K562 (cell line): ENCODE data around the gene SLC38A7. TPM values are rescaled to one million over a fixed set of nuclear protein-coding genes. Genes with fewer than 3 reads are reported as not detected.

ENCODE experiments used
- ARID1B ChIP-seq: fragments of 450-650 bp; IDR thresholded peaks from 2 replicates; pipeline ENCODE4 v1.6.1; 2016; ENCODE audit warnings: antibody characterized with exemption, mild to moderate bottlenecking, inconsistent platforms
- COPS2 ChIP-seq: fragments of 450-650 bp; conservative IDR thresholded peaks from 2 replicates; pipeline ENCODE4 v1.6.1; 2016; ENCODE audit warnings: mild to moderate bottlenecking, moderate library complexity
- DACH1 ChIP-seq: fragments of 450-650 bp; IDR thresholded peaks from 2 replicates; pipeline ENCODE4 v1.6.1; 2018; ENCODE audit not compliant: partially characterized antibody
- DIDO1 ChIP-seq: fragments of 450-650 bp; IDR thresholded peaks from 2 replicates; pipeline ENCODE4 v1.6.1; 2016; ENCODE audit warnings: low read depth, missing biosample characterization, missing genetic modification characterization
- EGR1 ChIP-seq: fragments of 450-650 bp; conservative IDR thresholded peaks from 2 replicates; pipeline ENCODE4 v1.6.1; 2017; ENCODE audit warnings: mild to moderate bottlenecking
- ETS2 ChIP-seq: IDR thresholded peaks from 2 replicates; pipeline ENCODE4 v1.6.1; 2016; ENCODE audit warnings: borderline replicate concordance, missing genetic modification characterization, mild to moderate bottlenecking, moderate library complexity, missing compliant biosample characterization; ENCODE audit not compliant: poor library complexity, severe bottlenecking
- FOXJ3 ChIP-seq: sonication (generic); formaldehyde crosslinking; IDR thresholded peaks from 2 replicates; pipeline ENCODE4 v1.4.0; 2020; ENCODE audit warnings: mild to moderate bottlenecking, missing genetic modification reagents
- HDAC2 ChIP-seq: fragments of 450-650 bp; IDR thresholded peaks from 2 replicates; pipeline ENCODE4 v1.6.1; 2016; ENCODE audit warnings: mild to moderate bottlenecking
- IFI16 ChIP-seq: fragments of 250-450 bp; sonication (Bioruptor Pico); IDR thresholded peaks from 2 replicates; pipeline ENCODE4 v2.1.2; 2022; ENCODE audit warnings: mild to moderate bottlenecking, inconsistent platforms
- IRF2 ChIP-seq: sonication (generic); formaldehyde crosslinking; IDR thresholded peaks from 2 replicates; pipeline ENCODE4 v1.8.1; 2022; ENCODE audit warnings: mild to moderate bottlenecking, missing genetic modification reagents
- IRF9 ChIP-seq: fragments of 450-650 bp; IDR thresholded peaks from 2 replicates; pipeline ENCODE4 v1.6.1; 2016; ENCODE audit warnings: missing biosample characterization, missing genetic modification characterization
- KDM5B ChIP-seq: fragments of 200-600 bp; sonication (generic); IDR thresholded peaks from 2 replicates; pipeline ENCODE4 v1.6.1; 2012; ENCODE audit warnings: low read depth, mild to moderate bottlenecking, moderate library complexity, low read length, control low read depth, inconsistent platforms; ENCODE audit not compliant: insufficient replicate concordance
- MAFK ChIP-seq: IDR thresholded peaks from 2 replicates; pipeline ENCODE4 v1.6.1; 2011; ENCODE audit warnings: low read length, improper control_type of control experiment
- MYNN ChIP-seq, 2 experiments: sonication (generic); formaldehyde crosslinking in 1 of 2; IDR thresholded peaks; 2 replicates each; pipeline versions ENCODE4 v1.5.0 to v1.6.1; 2016 to 2020; ENCODE audit warnings: antibody characterized with exemption in 1 of 2, missing genetic modification reagents in 1 of 2
- NCOA1 ChIP-seq: fragments of 450-650 bp; IDR thresholded peaks from 2 replicates; pipeline ENCODE4 v1.6.1; 2016; ENCODE audit warnings: low read depth
- REST ChIP-seq, 2 experiments: fragments of 450-650 bp; formaldehyde crosslinking in 1 of 2; IDR thresholded peaks; 2 replicates each; pipeline versions ENCODE4 v1.4.0 to v1.6.1; 2014 to 2020; ENCODE audit warnings: mild to moderate bottlenecking in 2 of 2, borderline replicate concordance in 1 of 2, low read depth in 1 of 2
- SRSF7 ChIP-seq: fragments of 200-400 bp; formaldehyde crosslinking; optimal IDR thresholded peaks from 2 replicates; pipeline ENCODE3; 2017; ENCODE audit warnings: mild to moderate bottlenecking, low read depth, low read length
- TARDBP ChIP-seq: fragments of 450-650 bp; IDR thresholded peaks from 2 replicates; pipeline ENCODE4 v1.6.1; 2016
- U2AF2 ChIP-seq: fragments of 200-400 bp; formaldehyde crosslinking; optimal IDR thresholded peaks from 2 replicates; pipeline ENCODE3; 2017; ENCODE audit warnings: low read depth, mild to moderate bottlenecking, low read length
- ZNF175 ChIP-seq: fragments of 200-800 bp; sonication (Bioruptor generic); IDR thresholded peaks from 2 replicates; pipeline ENCODE4 v1.6.1; 2016; ENCODE audit warnings: low read depth, mild to moderate bottlenecking, missing genetic modification characterization, missing compliant biosample characterization
- polyA plus RNA-seq, 8 experiments: library from polyadenylated mRNA; depleted of rRNA in 4 of 8; stranded (reverse) in 5 of 8; unstranded in 3 of 8; fragments of >200 nt; fragmentation: Nextera tagmentation in 2 of 8; fragmentation: Illumina TruSeq in 1 of 8; extraction: Ambion mirVana in 2 of 8; extraction: Trizol in 1 of 8; gene quantifications; 2 replicates each; pipeline versions ENCODE4 v1.2.1 to v1.2.3, GENCODE V29; 2011 to 2014; ENCODE audit warnings: inconsistent platforms in 1 of 8, missing spikeins in 1 of 8
- total RNA-seq, 7 experiments: library from RNA; depleted of rRNA in 6 of 7; stranded (reverse); fragments of >200 nt in 6 of 7; fragmentation: Illumina TruSeq in 2 of 7; extraction: Trizol in 2 of 7; gene quantifications; 2 replicates each; pipeline versions ENCODE4 v1.2.1 to v1.2.3, GENCODE V29; 2011 to 2021; ENCODE audit warnings: low replicate concordance in 1 of 7

Gene SLC38A7
- total and polyA plus RNA-seq, 9 of the 15 experiments (the other 6 are each of a cell fraction or from before 2014, with no cell fraction given): 2.7 to 12.2 (median 6.5) TPM

- peak; percentile 54; the same call in 1 of the 2 replicates for TF ChIP-seq REST (IDR thresholded peaks at IDR 0.05; ENCODE audit: borderline replicate concordance)
- no peak for TF ChIP-seq REST (CRISPR knock-in tag; IDR thresholded peaks at IDR 0.05; ENCODE audit: low read depth)
- TF ChIP-seq HDAC2: peak; percentile 59; the same call in 1 of the 2 replicates
- no peak for TF ChIP-seq SRSF7
- TF ChIP-seq TARDBP: peak; percentile 22; the same call in 1 of the 2 replicates
- TF ChIP-seq NCOA1: 0 out of 2 replicates have a peak, but pooled peaks have one; percentile 17
- no peak for TF ChIP-seq ETS2 (tag)
- peak; percentile 49 for TF ChIP-seq KDM5B
- TF ChIP-seq ZNF175 (CRISPR knock-in tag): peak; percentile 99
- no peak for TF ChIP-seq U2AF2
- TF ChIP-seq MYNN (IDR thresholded peaks at IDR 0.05): no peak
- TF ChIP-seq MYNN (CRISPR knock-in tag; IDR thresholded peaks at IDR 0.05): no peak
- no peak for TF ChIP-seq IFI16
- peak; percentile 64 for TF ChIP-seq DIDO1 (tag)
- TF ChIP-seq DACH1: no peak
- no peak for TF ChIP-seq FOXJ3 (CRISPR knock-in tag)
- no peak for TF ChIP-seq EGR1
- no peak for TF ChIP-seq IRF9 (tag)
- no peak for TF ChIP-seq COPS2
- no peak for TF ChIP-seq MAFK
- TF ChIP-seq ARID1B: 0 out of 2 replicates have a peak, but pooled peaks have one; percentile 26
- TF ChIP-seq IRF2 (CRISPR knock-in tag): no peak
These were observed 54.6 kb downstream of the SLC38A7 start, which contains the start of gene CNOT1 (continued) for GRCh38 chr16:58629733-58630640.
